A204.1 (cell line): Measurements from ENCODE around the gene CTNNAL1.
"Not testable (repeated sequence)": the region's sequence is repeated elsewhere in the genome, so short reads cannot be mapped to it uniquely, and the experiment has no call there.

Source experiments
- FAIRE-seq: peaks from 2 replicates; lab custom pipeline; 2012; peaks lifted over from hg19 to GRCh38; lab: Jason Lieb, UNC

CTNNAL1 gene

GRCh38 chr9:108933231-108933717 is 80.0 kb downstream of the CTNNAL1 start:
- no peak for FAIRE-seq

GRCh38 chr9:108928386-108928785 is 84.9 kb downstream of the CTNNAL1 start:
- FAIRE-seq = no peak

- no peak for FAIRE-seq
Observed at GRCh38 chr9:108924466-108924865, 88.8 kb downstream of the CTNNAL1 start.

- FAIRE-seq = no peak
Observed at GRCh38 chr9:108921200-108921599, 92.1 kb downstream of the CTNNAL1 start.

GRCh38 chr9:108920401-108920800 is 92.9 kb downstream of the CTNNAL1 start:
- FAIRE-seq = not testable (repeated sequence)

GRCh38 chr9:108919517-108919916 is 93.8 kb downstream of the CTNNAL1 start:
- no peak for FAIRE-seq

GRCh38 chr9:108913391-108913790 is 99.9 kb downstream of the CTNNAL1 start:
- no peak for FAIRE-seq

GRCh38 chr9:108911820-108912219 is 101.5 kb downstream of the CTNNAL1 start:
- FAIRE-seq = no peak

- FAIRE-seq = no peak
Observed at GRCh38 chr9:108910914-108911313, 102.4 kb downstream of the CTNNAL1 start.

- no peak for FAIRE-seq
Observed at GRCh38 chr9:108910402-108910801, 102.9 kb downstream of the CTNNAL1 start.

- FAIRE-seq = no peak
Observed at GRCh38 chr9:108905494-108905893, 107.8 kb downstream of the CTNNAL1 start.

- no peak for FAIRE-seq
Observed at GRCh38 chr9:108904161-108904560, 109.1 kb downstream of the CTNNAL1 start.

- no peak for FAIRE-seq
Observed at GRCh38 chr9:108903420-108904103, 109.7 kb downstream of the CTNNAL1 start.

- no peak for FAIRE-seq
Observed at GRCh38 chr9:108900176-108900575, 113.1 kb downstream of the CTNNAL1 start.

- FAIRE-seq = not testable (repeated sequence)
Observed at GRCh38 chr9:108899023-108899695, 114.1 kb downstream of the CTNNAL1 start.

- no peak for FAIRE-seq
Observed at GRCh38 chr9:108897324-108898096, 115.8 kb downstream of the CTNNAL1 start.

GRCh38 chr9:108894225-108894997 is 118.9 kb downstream of the CTNNAL1 start:
- no peak for FAIRE-seq
